Inferior parietal cortex (tissue), 1 donor: ENCODE measurements around the gene SLFN11.
"Not testable (repeated sequence)": the region's sequence is repeated elsewhere in the genome, so short reads cannot be mapped to it uniquely, and the experiment has no call there.

Experiments
- DNase-seq: peaks from one replicate; pipeline ENCODE4 v3.0.0-alpha.2; 2016; ENCODE audit errors: extremely low spot score

Gene SLFN11

GRCh38 chr17:35373534-35373983, at the start of gene SLFN11:
Gene SLFN11, minus strand, starts transcription at chr17:35373621. Its CDS starts 9,814 bp downstream, at chr17:35363807.
- DNase-seq: no peak

GRCh38 chr17:35421069-35421468, 47.6 kb upstream of the SLFN11 start:
- DNase-seq: not testable (repeated sequence)

- DNase-seq: no peak
These were observed 43.2 kb upstream of the SLFN11 start for GRCh38 chr17:35416659-35417058.

- not testable (repeated sequence) for DNase-seq
These were observed 41.3 kb upstream of the SLFN11 start for GRCh38 chr17:35414707-35415106.

GRCh38 chr17:35414247-35414646, 40.8 kb upstream of the SLFN11 start:
- DNase-seq: no peak

GRCh38 chr17:35407531-35407930, 34.1 kb upstream of the SLFN11 start:
- no peak for DNase-seq

- no peak for DNase-seq
These were observed 33.1 kb upstream of the SLFN11 start for GRCh38 chr17:35406568-35406967.

GRCh38 chr17:35404360-35404759, 30.9 kb upstream of the SLFN11 start:
- DNase-seq: no peak

GRCh38 chr17:35393783-35394182, 20.4 kb upstream of the SLFN11 start:
- not testable (repeated sequence) for DNase-seq

- DNase-seq: no peak
These were observed 17.2 kb upstream of the SLFN11 start for GRCh38 chr17:35390663-35391062.

GRCh38 chr17:35390156-35390555, 16.7 kb upstream of the SLFN11 start:
- DNase-seq: no peak

- no peak for DNase-seq
These were observed 14.1 kb upstream of the SLFN11 start for GRCh38 chr17:35387496-35387895.

- no peak for DNase-seq
These were observed 4.3 kb upstream of the SLFN11 start for GRCh38 chr17:35377706-35378105.

GRCh38 chr17:35377068-35377467, 3.6 kb upstream of the SLFN11 start:
- DNase-seq: no peak

- no peak for DNase-seq
These were observed 2.8 kb upstream of the SLFN11 start for GRCh38 chr17:35376245-35376644.

GRCh38 chr17:35374766-35375344, 1.4 kb upstream of the SLFN11 start:
- no peak for DNase-seq

- DNase-seq: no peak
These were observed 754 bp upstream of the SLFN11 start for GRCh38 chr17:35373984-35374765.

GRCh38 chr17:35372846-35373533, 431 bp downstream of the SLFN11 start:
- DNase-seq: no peak

GRCh38 chr17:35371934-35372333, 1.5 kb downstream of the SLFN11 start:
- DNase-seq: no peak

- peak; percentile 17 for DNase-seq
These were observed 5.2 kb downstream of the SLFN11 start for GRCh38 chr17:35368081-35368830.

- DNase-seq: no peak
These were observed 12.4 kb downstream of the SLFN11 start for GRCh38 chr17:35361027-35361426.

GRCh38 chr17:35359398-35359797, 14.0 kb downstream of the SLFN11 start:
- DNase-seq: no peak
